ENCODE results near the gene SLC35D1.

GRCh38 chr1:67084765-67085318 lies 30.9 kb upstream of the SLC35D1 start:
- TF ChIP-seq PRDM10 (IDR thresholded peaks at IDR 0.05; ENCODE audit: partially characterized antibody) (no peak), ZNF384 (IDR thresholded peaks at IDR 0.05; ENCODE audit: low read depth, low read length) (no peak), USF2 (CRISPR knock-in tag; IDR thresholded peaks at IDR 0.05) (no peak)
